ENCODE measurements around the gene PRR7.
A peak's percentile ranks its signal among the peaks of the same experiment; 100 is the strongest.

Gene PRR7

GRCh38 chr5:177403792-177404640, 42.6 kb upstream of the PRR7 start (continued):
- no peak for TF ChIP-seq ZNF239 (tag by site-specific recombination; IDR thresholded peaks at IDR 0.05)
- TF ChIP-seq ZNF335 (tag by site-specific recombination; conservative IDR thresholded peaks at IDR 0.05) = peak; percentile 96
- no peak for TF ChIP-seq ZNF202 (tag by site-specific recombination; IDR thresholded peaks at IDR 0.05; ENCODE audit: borderline replicate concordance)
- TF ChIP-seq ZNF530 (tag by site-specific recombination; IDR thresholded peaks at IDR 0.05; ENCODE audit: low read depth) = no peak
- peak; percentile 61; the same call in 1 of the 2 replicates for TF ChIP-seq HIC1 (tag by site-specific recombination; IDR thresholded peaks at IDR 0.05)
- 0 out of 2 replicates have a peak, but pooled peaks have one; percentile 26 for TF ChIP-seq PRDM6 (tag by site-specific recombination; IDR thresholded peaks at IDR 0.05)
- peak; percentile 44; the same call in 1 of the 2 replicates for TF ChIP-seq ZFP69B (tag by site-specific recombination; IDR thresholded peaks at IDR 0.05)
- no peak for TF ChIP-seq ZNF169 (tag by site-specific recombination; IDR thresholded peaks at IDR 0.05)
- peak; percentile 52; the same call in 1 of the 2 replicates for TF ChIP-seq ZBTB11 (tag by site-specific recombination; conservative IDR thresholded peaks at IDR 0.05; ENCODE audit: low read depth)
- TF ChIP-seq ZNF221 (tag by site-specific recombination; IDR thresholded peaks at IDR 0.05; ENCODE audit: borderline replicate concordance) = peak; percentile 97; the same call in 1 of the 2 replicates
- no peak for TF ChIP-seq ZNF433 (tag by site-specific recombination; IDR thresholded peaks at IDR 0.05; ENCODE audit: low read depth)
- TF ChIP-seq ZSCAN30 (tag by site-specific recombination; IDR thresholded peaks at IDR 0.05) = peak; percentile 86
- TF ChIP-seq ZNF621 (tag by site-specific recombination; IDR thresholded peaks at IDR 0.05) = 0 out of 2 replicates have a peak, but pooled peaks have one; percentile 79
- no peak for TF ChIP-seq ZNF558 (tag by site-specific recombination; IDR thresholded peaks at IDR 0.05)
- no peak for TF ChIP-seq ZNF16 (tag by site-specific recombination; IDR thresholded peaks at IDR 0.05; ENCODE audit: low read depth)
- no peak for TF ChIP-seq ATF2 (tag by site-specific recombination; IDR thresholded peaks at IDR 0.05; ENCODE audit: low read depth)
- no peak for TF ChIP-seq TSHZ1 (tag by site-specific recombination; IDR thresholded peaks at IDR 0.05; ENCODE audit: borderline replicate concordance)
- TF ChIP-seq ZNF629 (tag by site-specific recombination; IDR thresholded peaks at IDR 0.05) = peak; percentile 48
- TF ChIP-seq ZNF140 (tag by site-specific recombination; IDR thresholded peaks at IDR 0.05) = no peak
- TF ChIP-seq ZNF677 (tag by site-specific recombination; IDR thresholded peaks at IDR 0.05) = peak; percentile 90
- no peak for TF ChIP-seq ZNF23 (tag by site-specific recombination; IDR thresholded peaks at IDR 0.05; ENCODE audit: borderline replicate concordance)
- TF ChIP-seq ZNF626 (tag by site-specific recombination; IDR thresholded peaks at IDR 0.05) = no peak; the same call in 1 of the 2 replicates
- peak; percentile 91 for TF ChIP-seq ZBTB44 (tag by site-specific recombination; IDR thresholded peaks at IDR 0.05)
